ENCODE measurements around the gene MAML2.

The MAML2 gene

GRCh38 chr11:96054870-96055705 is 287.9 kb downstream of the MAML2 start:
- peak; percentile 39 for DNase-seq

- no peak for DNase-seq
Measured at GRCh38 chr11:96052921-96053651, 289.9 kb downstream of the MAML2 start.

- DNase-seq, result no peak
Measured at GRCh38 chr11:96051820-96052219, 291.2 kb downstream of the MAML2 start.

- DNase-seq, result no peak
Measured at GRCh38 chr11:96050435-96051182, 292.4 kb downstream of the MAML2 start.

GRCh38 chr11:96049426-96049825 is 293.6 kb downstream of the MAML2 start:
- DNase-seq, result no peak

- peak; percentile 37 for DNase-seq
Measured at GRCh38 chr11:96045622-96046456, 297.2 kb downstream of the MAML2 start.

GRCh38 chr11:96044747-96045146 is 298.2 kb downstream of the MAML2 start:
- DNase-seq, result no peak

GRCh38 chr11:96044311-96044710 is 298.7 kb downstream of the MAML2 start:
- no peak for DNase-seq

GRCh38 chr11:96043291-96043690 is 299.7 kb downstream of the MAML2 start:
- no peak for DNase-seq

- no peak for DNase-seq
Measured at GRCh38 chr11:96038046-96038445, 304.9 kb downstream of the MAML2 start.

- peak; percentile 18 for DNase-seq
Measured at GRCh38 chr11:96037405-96037949, 305.5 kb downstream of the MAML2 start.

- peak; percentile 20 for DNase-seq
Measured at GRCh38 chr11:96036863-96037262, 306.1 kb downstream of the MAML2 start.

- DNase-seq, result no peak
Measured at GRCh38 chr11:96035740-96036078, 307.3 kb downstream of the MAML2 start.

GRCh38 chr11:96035031-96035739 is 307.8 kb downstream of the MAML2 start:
- no peak for DNase-seq

- DNase-seq, result no peak
Measured at GRCh38 chr11:96033599-96033998, 309.4 kb downstream of the MAML2 start.

- DNase-seq, result no peak
Measured at GRCh38 chr11:96033095-96033494, 309.9 kb downstream of the MAML2 start.

GRCh38 chr11:96028746-96029145 is 314.2 kb downstream of the MAML2 start:
- no peak for DNase-seq

- DNase-seq, result no peak
Measured at GRCh38 chr11:96027021-96027420, 316.0 kb downstream of the MAML2 start.

GRCh38 chr11:96026310-96026709 is 316.7 kb downstream of the MAML2 start:
- DNase-seq, result no peak

- DNase-seq, result no peak
Measured at GRCh38 chr11:96024666-96025065, 318.3 kb downstream of the MAML2 start.

GRCh38 chr11:96023275-96023674 is 319.7 kb downstream of the MAML2 start:
- DNase-seq, result no peak
